Osteocyte (in vitro differentiated cells): ENCODE data around the gene CHD3. TPM values are rescaled to one million over a fixed set of nuclear protein-coding genes. Genes with fewer than 3 reads are reported as not detected.
A peak's percentile ranks its signal among the peaks of the same experiment; 100 is the strongest.

Experiments
- DNase-seq: peaks from one replicate; pipeline ENCODE4 v3.0.0; 2021; ENCODE audit warnings: mixed read lengths; ENCODE audit not compliant: unreplicated experiment; ENCODE audit errors: extremely low spot score
- H3K27ac Mint-ChIP-seq: one replicate; pipeline ENCODE4 v1.8.0; 2021; ENCODE audit warnings: mild to moderate bottlenecking, mixed read lengths; ENCODE audit not compliant: unreplicated experiment
- H3K27me3 Mint-ChIP-seq: one replicate; pipeline ENCODE4 v1.8.0; 2021; ENCODE audit warnings: mixed read lengths; ENCODE audit not compliant: unreplicated experiment
- H3K36me3 Mint-ChIP-seq: one replicate; pipeline ENCODE4 v1.8.0; 2021; ENCODE audit warnings: mixed read lengths; ENCODE audit not compliant: unreplicated experiment
- H3K4me1 Mint-ChIP-seq: one replicate; pipeline ENCODE4 v1.8.0; 2021; ENCODE audit warnings: mixed read lengths; ENCODE audit not compliant: unreplicated experiment
- H3K4me3 Mint-ChIP-seq: one replicate; pipeline ENCODE4 v1.8.0; 2021; ENCODE audit warnings: mild to moderate bottlenecking, moderate library complexity, mixed read lengths; ENCODE audit not compliant: unreplicated experiment
- H3K9me3 Mint-ChIP-seq: one replicate; pipeline ENCODE4 v1.8.0; 2021; ENCODE audit warnings: mixed read lengths; ENCODE audit not compliant: unreplicated experiment
- total RNA-seq: library from RNA; stranded (reverse); gene quantifications from 2 replicates; pipeline ENCODE4 v1.2.1, GENCODE V29; 2021
- TF ChIP-seq, protein P1 (sequence below): fragments of 200-600 bp; sonication (generic); IDR thresholded peaks from 2 replicates; pipeline ENCODE4 v1.5.0; 2021; ENCODE audit warnings: antibody characterized with exemption, mild to moderate bottlenecking, moderate library complexity

Gene CHD3
- total RNA-seq, 1 donor from 2014 or later = 206 TPM

DNA sequence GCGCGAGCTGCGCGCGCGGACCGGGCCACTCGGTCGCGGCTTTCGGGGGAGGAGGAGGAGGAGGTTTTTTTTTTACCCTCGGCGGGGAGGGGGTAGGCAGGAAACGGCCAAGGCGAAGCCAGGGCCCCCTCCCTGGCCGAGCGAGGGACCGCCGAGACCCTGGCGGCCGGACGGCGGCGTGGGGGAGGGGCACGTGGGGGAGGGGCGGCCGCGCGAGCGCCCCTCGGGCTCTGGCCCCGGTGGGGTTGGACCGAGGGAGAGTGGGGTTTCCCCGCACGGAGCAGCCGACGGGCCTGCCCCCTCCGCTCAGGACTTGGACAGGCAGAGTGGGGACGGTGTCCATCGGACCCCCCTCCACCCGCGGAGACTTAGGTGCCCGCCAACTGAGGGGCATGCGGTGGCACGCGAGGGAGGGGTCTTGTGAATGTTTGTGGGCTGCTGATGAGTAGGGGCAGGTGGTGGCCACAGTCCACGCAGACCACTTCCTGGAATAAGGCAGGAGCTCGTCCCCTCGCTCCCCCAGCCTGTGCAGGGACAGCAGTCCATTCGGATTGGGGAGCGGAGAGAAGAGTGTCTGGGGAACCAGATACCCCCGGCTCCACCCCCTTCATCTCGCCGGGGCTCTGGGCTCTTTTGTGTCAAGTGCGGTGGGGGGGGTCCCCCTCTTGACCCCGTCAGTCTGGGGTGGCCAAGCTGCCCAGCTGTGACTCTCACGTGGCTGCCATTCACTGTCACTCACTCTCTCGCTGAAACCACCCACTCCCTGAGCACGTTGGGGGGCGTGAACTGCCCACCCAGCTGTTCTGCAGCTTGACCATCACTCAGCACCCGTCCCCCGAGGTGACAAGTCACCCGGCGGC is 3.0 kb upstream of the CHD3 start:
- Mint-ChIP-seq H3K4me1 (peaks cover 3% of the 10 kb centered on the region), H3K9me3 (no peaks in the 10 kb centered on the region), H3K36me3 (peaks cover 9% of the 10 kb centered on the region), H3K4me3 (no peak overlapping the region), H3K27ac (peak overlapping the region; percentile 60), H3K27me3 (no peaks in the 10 kb centered on the region)
- no peak for DNase-seq
- TF ChIP-seq, protein P1, sequence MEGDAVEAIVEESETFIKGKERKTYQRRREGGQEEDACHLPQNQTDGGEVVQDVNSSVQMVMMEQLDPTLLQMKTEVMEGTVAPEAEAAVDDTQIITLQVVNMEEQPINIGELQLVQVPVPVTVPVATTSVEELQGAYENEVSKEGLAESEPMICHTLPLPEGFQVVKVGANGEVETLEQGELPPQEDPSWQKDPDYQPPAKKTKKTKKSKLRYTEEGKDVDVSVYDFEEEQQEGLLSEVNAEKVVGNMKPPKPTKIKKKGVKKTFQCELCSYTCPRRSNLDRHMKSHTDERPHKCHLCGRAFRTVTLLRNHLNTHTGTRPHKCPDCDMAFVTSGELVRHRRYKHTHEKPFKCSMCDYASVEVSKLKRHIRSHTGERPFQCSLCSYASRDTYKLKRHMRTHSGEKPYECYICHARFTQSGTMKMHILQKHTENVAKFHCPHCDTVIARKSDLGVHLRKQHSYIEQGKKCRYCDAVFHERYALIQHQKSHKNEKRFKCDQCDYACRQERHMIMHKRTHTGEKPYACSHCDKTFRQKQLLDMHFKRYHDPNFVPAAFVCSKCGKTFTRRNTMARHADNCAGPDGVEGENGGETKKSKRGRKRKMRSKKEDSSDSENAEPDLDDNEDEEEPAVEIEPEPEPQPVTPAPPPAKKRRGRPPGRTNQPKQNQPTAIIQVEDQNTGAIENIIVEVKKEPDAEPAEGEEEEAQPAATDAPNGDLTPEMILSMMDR = no peak

DNA sequence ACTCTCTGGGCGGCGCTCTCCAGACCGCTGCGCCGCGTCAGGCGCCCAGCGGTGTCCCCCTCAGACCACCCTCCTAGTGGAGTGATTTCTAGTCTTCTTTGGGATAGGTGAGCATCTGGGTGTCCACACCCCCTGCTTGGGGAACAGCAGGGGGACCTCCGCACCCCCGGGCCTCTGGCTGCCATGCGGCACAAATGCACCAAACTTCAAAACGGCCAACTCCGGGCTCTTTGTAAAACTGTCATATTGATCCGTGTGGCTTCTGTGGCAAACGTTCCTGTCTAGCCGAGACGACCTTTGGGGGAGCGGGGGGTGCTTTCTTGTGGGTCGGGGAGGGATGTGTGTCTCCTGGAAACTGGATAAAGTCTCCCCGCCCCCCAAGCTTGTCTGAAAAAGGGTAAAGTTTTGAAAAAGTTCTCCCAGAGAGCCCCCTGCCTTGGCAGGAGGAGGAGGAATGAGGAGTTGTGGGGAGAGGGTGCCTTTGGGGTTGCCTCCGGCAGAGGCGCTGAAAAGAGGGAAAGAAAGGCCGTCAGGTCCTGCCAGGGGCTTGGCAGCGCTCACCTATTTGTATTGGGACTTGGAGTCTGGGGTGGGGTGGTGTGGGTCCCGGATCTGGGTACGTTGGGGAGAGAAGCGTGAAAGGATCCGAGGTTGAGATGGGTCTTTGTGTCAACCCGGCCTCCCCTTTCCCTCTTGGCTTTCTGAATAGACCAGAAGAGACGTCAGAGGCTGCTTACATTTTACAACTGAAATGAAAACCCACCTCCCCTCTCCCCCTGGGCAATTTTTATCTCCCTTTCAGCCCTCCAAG is 2.2 kb upstream of the CHD3 start:
- H3K27me3 Mint-ChIP-seq = no peaks in the 10 kb centered on the region
- H3K4me1 Mint-ChIP-seq = peaks cover 3% of the 10 kb centered on the region
- peaks cover 15% of the 10 kb centered on the region for H3K36me3 Mint-ChIP-seq
- no peak overlapping the region for H3K27ac Mint-ChIP-seq
- no peak for DNase-seq
- no peak overlapping the region for H3K4me3 Mint-ChIP-seq
- no peaks in the 10 kb centered on the region for H3K9me3 Mint-ChIP-seq
- TF ChIP-seq, protein P1 = no peak

DNA sequence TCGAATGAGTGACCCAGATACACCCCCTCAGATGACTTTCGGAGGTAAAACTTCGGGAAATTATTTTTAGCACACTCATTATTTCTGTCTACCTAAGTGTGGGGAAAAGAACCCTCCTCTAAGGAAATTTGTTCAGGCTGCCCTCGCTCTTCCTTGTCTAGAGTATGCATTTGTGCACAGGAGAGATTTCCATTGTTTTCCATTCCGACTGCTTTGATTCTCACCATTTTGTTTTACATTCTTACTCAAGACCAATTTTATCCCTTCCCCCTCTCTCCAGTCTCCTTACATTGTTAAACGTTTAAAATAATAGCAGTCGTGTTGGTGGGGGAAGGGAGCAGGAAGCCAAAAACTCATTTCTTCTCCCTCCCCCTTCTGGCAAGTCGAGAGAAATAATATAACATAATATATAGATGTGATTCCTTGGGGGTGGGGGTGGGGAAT is 1.5 kb upstream of the CHD3 start:
- H3K36me3 Mint-ChIP-seq = peaks cover 20% of the 10 kb centered on the region
- TF ChIP-seq, protein P1 = peak; percentile 31
- H3K4me3 Mint-ChIP-seq = no peak overlapping the region
- H3K4me1 Mint-ChIP-seq = peaks cover 3% of the 10 kb centered on the region
- no peaks in the 10 kb centered on the region for H3K9me3 Mint-ChIP-seq
- no peaks in the 10 kb centered on the region for H3K27me3 Mint-ChIP-seq
- no peak for DNase-seq
- H3K27ac Mint-ChIP-seq = no peak overlapping the region

DNA sequence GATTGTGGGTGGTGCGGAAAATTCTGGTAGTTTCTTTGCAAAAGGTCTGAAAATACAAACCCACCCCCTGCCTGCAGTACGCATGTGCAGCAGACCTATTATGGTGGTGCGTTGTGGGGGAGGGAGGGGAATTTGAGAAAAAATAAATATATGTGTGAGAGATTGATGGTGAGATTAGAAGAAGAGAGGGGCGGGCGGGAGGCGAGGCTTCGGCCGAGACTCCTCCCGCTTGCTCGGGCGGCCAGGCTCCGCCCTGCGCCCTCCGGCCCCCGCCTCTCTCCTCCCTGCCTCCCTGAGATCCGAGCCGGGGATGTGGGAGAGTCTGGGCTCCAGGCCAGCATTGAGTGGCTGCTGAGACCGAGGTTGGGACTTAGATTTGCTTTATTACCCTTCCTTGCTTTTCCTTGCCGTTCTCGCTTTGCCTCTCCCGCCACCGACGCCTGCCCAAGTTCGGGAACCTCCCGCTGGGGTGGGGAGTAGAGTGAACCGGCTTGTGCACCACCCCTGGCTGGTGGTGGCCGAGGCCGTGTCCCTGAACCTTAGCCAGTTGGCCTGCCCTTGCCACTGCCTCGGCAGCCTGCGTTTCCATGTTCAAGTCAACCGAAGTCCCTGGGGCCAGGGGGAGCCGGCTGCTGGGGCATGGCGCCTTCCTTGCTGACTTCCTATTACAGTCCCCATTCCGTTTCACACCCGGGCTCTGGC is 956 bp upstream of the CHD3 start:
- TF ChIP-seq, protein P1 = no peak
- no peak overlapping the region for H3K4me3 Mint-ChIP-seq

More for the DNA sequence above, 956 bp upstream of the CHD3 start:
- Mint-ChIP-seq H3K36me3 (peaks cover 21% of the 10 kb centered on the region), H3K9me3 (no peaks in the 10 kb centered on the region), H3K4me1 (peaks cover 3% of the 10 kb centered on the region), H3K27me3 (no peaks in the 10 kb centered on the region), H3K27ac (no peak overlapping the region)
- DNase-seq = peak; percentile 98
